ENCODE results near the gene TMEM140.

DNA sequence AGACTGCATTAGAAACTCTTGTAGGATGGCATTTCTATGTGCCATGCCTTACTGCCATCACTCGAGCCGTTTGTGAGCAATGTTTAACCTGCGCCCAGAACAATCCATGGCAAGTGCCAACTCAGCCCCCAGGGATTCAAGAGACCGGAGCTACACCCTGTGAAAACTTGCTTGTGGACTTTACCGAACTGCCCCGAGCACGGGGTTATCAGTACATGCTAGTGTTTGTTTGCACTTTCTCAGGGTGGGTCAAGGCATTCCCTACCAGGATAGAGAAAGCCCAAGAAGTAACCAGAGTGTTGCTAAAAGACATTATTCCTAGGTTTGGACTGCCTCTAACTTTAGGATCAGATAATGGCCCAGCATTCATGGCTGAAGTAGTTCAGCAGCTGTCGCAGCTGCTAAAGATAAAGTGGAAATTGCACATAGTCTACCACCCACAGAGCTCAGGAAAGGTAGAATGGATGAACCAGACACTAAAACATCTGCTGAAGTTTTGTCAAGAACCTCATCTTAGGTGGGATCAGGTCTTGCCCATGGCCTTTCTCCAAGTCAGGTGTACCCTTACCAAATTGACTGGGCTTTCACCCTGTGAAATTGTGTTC lies 31.6 kb downstream of the TMEM140 start:
- TF ChIP-seq EZH2phosphoT487 (IDR thresholded peaks at IDR 0.05; ENCODE audit: insufficient read depth, low read depth) (no peak), EZH2 (IDR thresholded peaks at IDR 0.05; ENCODE audit: insufficient read depth, poor library complexity, severe bottlenecking) (no peak)

Data from GM23248 (cell line).